Progenitor cell of endocrine pancreas (in vitro differentiated cells): ENCODE data around the gene DUOX2. TPM values are rescaled to one million over a fixed set of nuclear protein-coding genes. Genes with fewer than 3 reads are reported as not detected.

Experiments
- DNase-seq: peaks from one replicate; pipeline ENCODE4 v3.0.0; 2021; ENCODE audit warnings: low spot score; ENCODE audit not compliant: unreplicated experiment
- H3K27ac Mint-ChIP-seq: 2 replicates; pipeline ENCODE4 v1.8.0; 2021; ENCODE audit warnings: mild to moderate bottlenecking, moderate library complexity, mixed read lengths
- H3K27me3 Mint-ChIP-seq: 2 replicates; pipeline ENCODE4 v1.8.0; 2021; ENCODE audit warnings: mixed read lengths
- H3K36me3 Mint-ChIP-seq: 2 replicates; pipeline ENCODE4 v1.8.0; 2022; ENCODE audit warnings: mixed read lengths; ENCODE audit not compliant: insufficient read depth
- H3K4me1 Mint-ChIP-seq: 2 replicates; pipeline ENCODE4 v1.8.0; 2021; ENCODE audit warnings: low read depth, mixed read lengths
- H3K4me3 Mint-ChIP-seq: 2 replicates; pipeline ENCODE4 v1.8.0; 2021; ENCODE audit warnings: low read depth, mild to moderate bottlenecking, moderate library complexity, mixed read lengths
- H3K9me3 Mint-ChIP-seq: 2 replicates; pipeline ENCODE4 v1.8.0; 2021; ENCODE audit warnings: low read depth, mixed read lengths
- total RNA-seq: library from RNA; stranded (reverse); gene quantifications from 2 replicates; pipeline ENCODE4 v1.2.1, GENCODE V29; 2021
- TF ChIP-seq, protein P1 (sequence below): fragments of 200-600 bp; sonication (generic); IDR thresholded peaks from one replicate; pipeline ENCODE4 v1.5.0; 2021; ENCODE audit warnings: antibody characterized with exemption, mild to moderate bottlenecking; ENCODE audit not compliant: unreplicated experiment

DUOX2 gene
- total RNA-seq, 1 donor from 2014 or later: 0.53 TPM

DNA sequence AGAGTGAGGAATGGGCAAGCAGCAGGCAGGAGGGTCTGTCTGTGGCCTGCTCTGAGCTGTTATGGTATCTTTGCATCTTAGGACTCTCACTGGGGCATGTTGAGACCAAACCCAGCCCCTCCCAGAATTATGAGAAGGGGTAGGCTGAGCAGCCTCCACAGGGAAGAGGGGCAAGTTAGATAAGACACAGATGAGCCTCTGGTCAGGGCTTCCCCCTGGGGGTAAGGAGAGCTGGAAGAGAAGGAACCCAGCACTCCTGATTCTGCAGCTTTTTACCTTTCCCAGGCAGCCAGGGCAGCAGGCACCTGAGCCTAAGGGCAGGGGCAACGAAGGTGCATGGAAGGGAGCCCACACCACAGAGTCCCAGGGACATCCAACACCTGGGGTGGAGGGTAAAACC, 35.1 kb upstream of the DUOX2 start:
- Mint-ChIP-seq H3K36me3 (peaks cover 7% of the 10 kb centered on the region), H3K27ac (no peak overlapping the region), H3K4me1 (peaks cover 3% of the 10 kb centered on the region), H3K9me3 (no peaks in the 10 kb centered on the region), H3K27me3 (peaks cover 26% of the 10 kb centered on the region), H3K4me3 (no peak overlapping the region)
- TF ChIP-seq, protein P1, sequence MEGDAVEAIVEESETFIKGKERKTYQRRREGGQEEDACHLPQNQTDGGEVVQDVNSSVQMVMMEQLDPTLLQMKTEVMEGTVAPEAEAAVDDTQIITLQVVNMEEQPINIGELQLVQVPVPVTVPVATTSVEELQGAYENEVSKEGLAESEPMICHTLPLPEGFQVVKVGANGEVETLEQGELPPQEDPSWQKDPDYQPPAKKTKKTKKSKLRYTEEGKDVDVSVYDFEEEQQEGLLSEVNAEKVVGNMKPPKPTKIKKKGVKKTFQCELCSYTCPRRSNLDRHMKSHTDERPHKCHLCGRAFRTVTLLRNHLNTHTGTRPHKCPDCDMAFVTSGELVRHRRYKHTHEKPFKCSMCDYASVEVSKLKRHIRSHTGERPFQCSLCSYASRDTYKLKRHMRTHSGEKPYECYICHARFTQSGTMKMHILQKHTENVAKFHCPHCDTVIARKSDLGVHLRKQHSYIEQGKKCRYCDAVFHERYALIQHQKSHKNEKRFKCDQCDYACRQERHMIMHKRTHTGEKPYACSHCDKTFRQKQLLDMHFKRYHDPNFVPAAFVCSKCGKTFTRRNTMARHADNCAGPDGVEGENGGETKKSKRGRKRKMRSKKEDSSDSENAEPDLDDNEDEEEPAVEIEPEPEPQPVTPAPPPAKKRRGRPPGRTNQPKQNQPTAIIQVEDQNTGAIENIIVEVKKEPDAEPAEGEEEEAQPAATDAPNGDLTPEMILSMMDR: no peak
- no peak for DNase-seq

DNA sequence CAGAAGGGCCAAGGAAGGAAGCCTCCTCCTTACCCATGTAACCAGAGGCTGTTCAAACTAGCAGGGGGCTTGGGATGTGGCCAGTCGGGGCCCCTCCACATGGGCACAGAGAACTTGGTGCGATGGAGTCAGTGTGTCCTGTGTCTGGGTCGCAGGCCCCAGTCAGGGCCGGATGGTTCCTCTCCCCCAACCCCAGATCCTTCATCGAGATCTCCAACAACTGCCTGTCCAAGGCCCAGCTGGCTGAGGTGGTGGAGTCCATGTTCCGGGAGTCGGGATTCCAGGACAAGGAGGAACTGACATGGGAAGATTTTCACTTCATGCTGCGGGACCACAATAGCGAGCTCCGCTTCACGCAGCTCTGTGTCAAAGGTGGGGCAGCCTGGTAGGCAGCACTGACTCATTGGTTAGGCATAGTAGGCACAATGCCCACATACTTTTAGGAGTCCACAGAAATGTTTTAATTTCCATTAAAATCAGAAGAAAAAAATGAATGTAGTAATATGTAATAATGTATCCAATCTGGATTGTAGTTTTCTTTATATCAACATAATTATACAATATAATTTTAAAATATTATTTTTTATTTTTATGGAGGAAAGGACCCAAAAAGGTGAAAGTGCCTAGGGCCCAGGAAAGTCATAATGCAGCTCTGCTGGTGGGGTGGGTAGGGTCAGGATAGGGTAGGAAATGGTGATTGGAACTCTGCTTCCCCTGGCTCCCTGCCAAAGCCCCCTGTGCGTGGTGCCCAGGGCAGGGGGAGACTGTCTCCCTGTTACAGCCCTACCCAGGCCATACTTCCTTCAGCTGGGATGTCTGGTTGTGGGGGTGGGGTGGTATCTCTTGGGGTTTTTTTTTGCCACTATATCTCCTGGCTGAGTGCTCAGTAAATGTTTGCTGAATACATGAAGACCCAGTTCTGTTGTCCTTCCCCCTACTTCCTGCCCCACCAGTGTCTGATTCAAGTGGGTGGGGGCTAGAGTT, 34.4 kb upstream of the DUOX2 start:
- peaks cover 3% of the 10 kb centered on the region for H3K4me1 Mint-ChIP-seq
- H3K27ac Mint-ChIP-seq: peak overlapping the region; percentile 67
- TF ChIP-seq, protein P1: no peak
- peaks cover 7% of the 10 kb centered on the region for H3K36me3 Mint-ChIP-seq
- no peak overlapping the region for H3K4me3 Mint-ChIP-seq
- no peaks in the 10 kb centered on the region for H3K9me3 Mint-ChIP-seq
- H3K27me3 Mint-ChIP-seq: peaks cover 28% of the 10 kb centered on the region
- no peak for DNase-seq

DNA sequence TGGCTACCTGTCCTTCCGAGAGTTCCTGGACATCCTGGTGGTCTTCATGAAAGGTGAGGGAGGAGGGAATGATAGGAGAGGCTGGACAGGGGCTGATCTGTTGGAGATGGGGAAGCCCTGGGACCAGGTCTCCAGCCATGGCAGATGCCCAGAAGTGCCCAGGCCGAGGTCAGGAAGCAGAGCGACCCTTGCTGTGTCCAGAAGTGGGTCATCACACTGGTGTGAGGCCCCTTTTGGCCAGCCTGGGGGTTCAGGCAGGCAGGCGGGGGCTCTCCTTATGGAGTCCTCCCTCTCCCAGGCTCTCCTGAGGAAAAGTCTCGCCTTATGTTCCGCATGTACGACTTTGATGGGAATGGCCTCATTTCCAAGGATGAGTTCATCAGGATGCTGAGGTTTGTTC, 33.6 kb upstream of the DUOX2 start:
- peaks cover 28% of the 10 kb centered on the region for H3K27me3 Mint-ChIP-seq
- TF ChIP-seq, protein P1: no peak
- H3K4me3 Mint-ChIP-seq: no peak overlapping the region
- peak overlapping the region; percentile 67 for H3K27ac Mint-ChIP-seq
- peaks cover 6% of the 10 kb centered on the region for H3K36me3 Mint-ChIP-seq
- H3K4me1 Mint-ChIP-seq: peaks cover 3% of the 10 kb centered on the region
- no peak for DNase-seq
- no peaks in the 10 kb centered on the region for H3K9me3 Mint-ChIP-seq

DNA sequence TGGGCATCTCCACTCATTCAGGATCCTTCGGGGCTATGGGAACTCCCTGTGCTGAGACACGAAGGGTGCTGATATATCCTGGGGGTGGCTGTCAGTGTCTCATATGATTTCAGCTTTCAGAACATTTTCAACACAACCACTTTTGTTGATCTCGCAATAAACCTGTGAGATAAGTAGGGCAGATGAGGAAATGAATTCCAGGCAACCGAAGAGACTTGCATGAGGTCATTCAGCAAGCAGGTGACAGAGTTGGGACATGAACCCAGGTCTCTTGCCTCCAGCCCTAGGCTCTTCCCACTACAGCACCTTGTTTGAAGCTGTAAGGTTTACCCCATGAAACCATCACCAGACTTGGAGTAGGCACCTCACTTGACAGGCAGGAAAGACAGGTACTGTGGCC, 32.4 kb upstream of the DUOX2 start:
- no peak for DNase-seq
- H3K4me1 Mint-ChIP-seq: peaks cover 3% of the 10 kb centered on the region
- TF ChIP-seq, protein P1: no peak
- H3K27me3 Mint-ChIP-seq: peaks cover 24% of the 10 kb centered on the region
- H3K9me3 Mint-ChIP-seq: no peaks in the 10 kb centered on the region
- no peak overlapping the region for H3K4me3 Mint-ChIP-seq
- no peak overlapping the region for H3K27ac Mint-ChIP-seq
- no peaks in the 10 kb centered on the region for H3K36me3 Mint-ChIP-seq

DNA sequence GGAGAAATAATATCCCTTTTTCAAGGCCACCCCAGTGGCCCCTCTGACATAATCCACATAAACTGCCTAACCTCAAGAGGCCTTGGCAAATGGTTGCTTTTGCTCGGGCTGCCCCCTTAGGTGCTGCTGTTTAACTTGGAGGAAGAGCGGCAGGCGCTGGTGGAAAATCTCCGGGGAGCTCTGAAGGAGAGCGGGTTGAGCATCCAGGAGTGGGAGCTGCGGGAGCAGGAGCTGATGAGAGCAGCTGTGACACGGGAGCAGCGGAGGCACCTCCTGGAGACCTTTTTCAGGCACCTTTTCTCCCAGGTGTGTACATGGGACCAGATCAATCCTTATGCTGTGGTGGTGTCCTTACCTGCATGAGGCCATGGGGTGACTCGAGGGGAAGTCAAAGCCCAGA, 30.8 kb upstream of the DUOX2 start:
- Mint-ChIP-seq H3K36me3 (no peaks in the 10 kb centered on the region), H3K4me3 (no peak overlapping the region), H3K27ac (no peak overlapping the region), H3K27me3 (peaks cover 22% of the 10 kb centered on the region), H3K9me3 (no peaks in the 10 kb centered on the region), H3K4me1 (peaks cover 3% of the 10 kb centered on the region)
- TF ChIP-seq, protein P1: no peak
- no peak for DNase-seq
